ENCODE data around the gene DCAF5.
A peak's percentile ranks its signal among the peaks of the same experiment; 100 is the strongest.
"Not testable (repeated sequence)": the region's sequence is repeated elsewhere in the genome, so short reads cannot be mapped to it uniquely, and the experiment has no call there.

Gene DCAF5

DNA sequence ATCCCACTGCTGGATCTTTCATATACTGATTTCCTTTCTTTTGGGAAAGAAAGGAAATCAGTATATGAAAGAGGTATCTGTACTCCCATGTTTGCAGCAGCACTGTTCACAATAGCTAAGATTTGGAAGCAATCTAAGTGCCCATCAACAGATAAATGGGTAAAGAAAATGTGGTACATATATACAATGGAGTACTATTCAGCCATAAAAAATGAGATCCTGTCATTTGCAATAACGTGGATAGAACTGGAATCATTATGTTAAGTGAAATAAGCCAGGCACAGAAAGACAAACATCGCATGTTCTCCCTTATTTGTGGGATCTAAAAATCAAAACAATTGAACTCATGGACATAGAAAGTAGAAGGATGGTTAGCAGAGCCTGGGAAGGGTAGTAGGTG lies 12.9 kb upstream of the DCAF5 start:
- not testable (repeated sequence) for H3K4me3 ChIP-seq (ENCODE audit: low read length); H3K4me1 ChIP-seq (ENCODE audit: insufficient read depth, low read length)

DNA sequence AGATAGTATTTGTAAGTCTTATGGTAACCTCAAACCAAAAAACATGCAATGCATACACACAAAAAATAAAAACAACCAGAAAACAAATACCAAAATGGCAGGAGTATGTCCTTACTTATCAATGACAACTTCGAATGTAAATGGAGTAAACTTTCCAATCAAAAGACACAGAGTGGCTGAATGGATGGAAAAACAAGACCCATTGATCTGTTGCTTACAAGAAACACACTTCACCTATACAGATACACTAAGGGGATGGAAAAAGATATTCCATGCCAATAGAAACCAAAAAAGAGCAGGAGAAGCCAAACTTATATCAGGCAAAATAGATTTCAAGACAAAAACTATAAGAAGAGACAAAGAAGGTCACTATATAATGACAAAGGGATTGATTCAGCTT lies 8.7 kb upstream of the DCAF5 start:
- H3K4me3 ChIP-seq (ENCODE audit: low read length): no peak overlapping the region
- H3K4me1 ChIP-seq (ENCODE audit: insufficient read depth, low read length): no peaks in the 10 kb centered on the region
- no peak overlapping the region for H3K27ac ChIP-seq (ENCODE audit: low read length)
- H3K9me3 ChIP-seq (ENCODE audit: insufficient read depth, low read depth, low read length): no peaks in the 10 kb centered on the region
- no peaks in the 10 kb centered on the region for H3K36me3 ChIP-seq (ENCODE audit: insufficient read depth, low read depth, low read length)
- H3K9ac ChIP-seq (ENCODE audit: low read depth, low read length): no peak overlapping the region
- H3K27me3 ChIP-seq (ENCODE audit: insufficient read depth, low read length): no peaks in the 10 kb centered on the region

More for the DNA sequence above, 12.9 kb upstream of the DCAF5 start:
- H3K36me3 ChIP-seq (ENCODE audit: insufficient read depth, low read depth, low read length); H3K27me3 ChIP-seq (ENCODE audit: insufficient read depth, low read length); H3K9ac ChIP-seq (ENCODE audit: low read depth, low read length); H3K9me3 ChIP-seq (ENCODE audit: insufficient read depth, low read depth, low read length); H3K27ac ChIP-seq (ENCODE audit: low read length): not testable (repeated sequence)

DNA sequence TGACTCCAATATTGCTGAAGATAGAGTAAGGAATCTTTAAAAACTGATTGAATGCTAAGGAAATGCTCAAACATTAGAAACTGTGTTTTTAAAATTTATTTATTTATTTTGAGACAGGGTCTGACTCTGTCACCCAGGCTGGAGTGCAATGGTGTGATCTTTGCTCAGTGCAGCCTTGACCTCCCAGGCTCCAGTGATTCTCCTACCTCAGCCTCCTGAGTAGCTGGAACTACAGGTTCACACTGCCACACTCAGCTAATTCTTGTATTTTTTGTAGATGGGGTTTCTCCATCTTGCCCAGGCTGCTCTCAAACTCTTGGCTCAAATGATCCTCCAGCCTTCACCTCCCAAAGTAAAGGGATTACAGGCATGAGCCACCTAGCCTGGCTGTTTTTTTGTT lies 3.3 kb upstream of the DCAF5 start:
- Histone ChIP-seq H3K4me1 (ENCODE audit: insufficient read depth, low read length) (peaks cover 11% of the 10 kb centered on the region; the same call in 1 of the 2 replicates), H3K4me3 (ENCODE audit: low read length) (no peak overlapping the region), H3K27me3 (ENCODE audit: insufficient read depth, low read length) (peaks cover 20% of the 10 kb centered on the region), H3K27ac (ENCODE audit: low read length) (no peak overlapping the region), H3K9me3 (ENCODE audit: insufficient read depth, low read depth, low read length) (no peaks in the 10 kb centered on the region), H3K36me3 (ENCODE audit: insufficient read depth, low read depth, low read length) (no peaks in the 10 kb centered on the region), H3K9ac (ENCODE audit: low read depth, low read length) (no peak overlapping the region)

DNA sequence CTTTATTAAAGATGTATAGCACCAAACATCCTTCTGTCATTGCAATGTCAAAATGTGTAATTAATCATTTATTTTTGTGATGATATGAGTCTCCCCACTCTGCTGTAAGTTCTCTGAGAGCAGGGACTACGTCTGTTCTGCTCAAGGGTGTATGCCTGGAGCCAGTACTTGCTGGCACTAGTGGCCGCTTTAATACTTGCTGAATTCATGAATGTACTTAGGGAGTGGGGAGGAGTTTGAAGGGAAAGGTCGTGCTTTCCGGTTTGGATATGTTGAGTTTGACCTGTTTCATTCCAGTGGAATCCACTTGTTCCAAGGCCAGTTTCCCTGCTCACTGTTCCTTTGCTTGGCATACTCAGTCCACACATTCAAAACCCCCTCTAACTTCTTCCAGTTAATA lies 1.9 kb upstream of the DCAF5 start:
- Histone ChIP-seq H3K4me1 (ENCODE audit: insufficient read depth, low read length) (peaks cover 19% of the 10 kb centered on the region; the same call in 1 of the 2 replicates), H3K9ac (ENCODE audit: low read depth, low read length) (no peak overlapping the region), H3K36me3 (ENCODE audit: insufficient read depth, low read depth, low read length) (no peaks in the 10 kb centered on the region), H3K27ac (ENCODE audit: low read length) (no peak overlapping the region), H3K4me3 (ENCODE audit: low read length) (no peak overlapping the region), H3K9me3 (ENCODE audit: insufficient read depth, low read depth, low read length) (no peaks in the 10 kb centered on the region), H3K27me3 (ENCODE audit: insufficient read depth, low read length) (peaks cover 20% of the 10 kb centered on the region)

DNA sequence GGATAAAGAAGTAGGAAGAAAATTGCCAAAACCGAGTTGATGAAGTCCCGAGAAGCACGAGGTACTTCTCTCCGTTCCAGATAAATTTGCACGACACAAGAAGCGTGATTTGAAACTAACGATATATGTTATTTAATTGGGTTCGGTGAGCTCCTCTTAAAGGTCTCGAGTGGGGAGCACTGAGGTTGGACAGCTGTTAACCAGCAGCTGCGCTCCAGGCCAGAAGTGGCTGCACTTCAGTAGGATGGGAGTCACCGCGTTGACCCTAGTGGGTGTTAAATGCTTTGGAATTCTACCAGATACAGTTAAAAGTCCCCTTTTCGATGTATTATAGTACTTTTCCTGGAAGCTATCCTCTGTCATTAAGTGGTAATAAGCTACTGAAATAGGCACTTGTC lies 953 bp upstream of the DCAF5 start:
- H3K4me3 ChIP-seq (ENCODE audit: low read length): peak overlapping the region; percentile 87
- peaks cover 19% of the 10 kb centered on the region; the same call in 1 of the 2 replicates for H3K4me1 ChIP-seq (ENCODE audit: insufficient read depth, low read length)
- no peaks in the 10 kb centered on the region for H3K9me3 ChIP-seq (ENCODE audit: insufficient read depth, low read depth, low read length)
- peak overlapping the region; percentile 73; the same call in 1 of the 2 replicates for H3K9ac ChIP-seq (ENCODE audit: low read depth, low read length)
- no peak overlapping the region for H3K27ac ChIP-seq (ENCODE audit: low read length)
- peaks cover 20% of the 10 kb centered on the region for H3K27me3 ChIP-seq (ENCODE audit: insufficient read depth, low read length)
- H3K36me3 ChIP-seq (ENCODE audit: insufficient read depth, low read depth, low read length): peaks cover 4% of the 10 kb centered on the region; the same call in 1 of the 2 replicates

DNA sequence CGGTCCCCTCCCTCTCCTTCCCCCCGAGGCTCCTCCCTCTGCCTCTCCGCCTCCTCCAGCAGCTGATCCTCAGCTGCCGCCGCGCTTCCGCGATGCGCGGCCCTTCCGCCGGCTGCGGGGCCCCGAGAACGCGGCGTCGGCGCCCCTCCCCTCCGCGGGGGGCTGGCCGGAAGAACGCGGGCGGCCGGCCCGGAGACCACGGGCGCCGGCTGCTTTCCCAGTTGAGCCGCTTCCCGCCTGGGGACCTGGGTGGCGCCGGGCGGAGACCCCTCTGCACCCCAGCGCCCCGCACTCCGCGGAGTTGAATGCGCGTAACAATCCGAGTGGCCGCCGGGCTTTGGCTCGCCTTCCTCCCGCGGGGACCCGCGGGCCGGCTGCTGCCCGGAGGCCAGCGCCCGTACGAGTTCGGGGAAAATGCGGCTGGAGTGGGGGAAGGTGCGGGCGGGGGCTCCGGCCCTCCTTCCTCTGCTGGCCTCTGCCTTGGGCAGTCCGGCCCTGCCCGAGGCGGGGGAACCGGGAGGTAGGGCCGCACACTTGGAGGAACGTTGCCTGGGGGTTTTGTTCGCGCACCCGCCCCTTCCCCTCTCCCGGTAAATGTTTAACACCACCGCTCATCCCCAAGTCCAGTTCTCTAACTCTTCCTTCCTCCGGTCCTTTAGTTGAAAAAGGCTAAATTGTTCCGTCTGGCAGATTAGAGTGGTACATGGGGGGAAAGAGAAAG lies 393 bp upstream of the DCAF5 start:
- H3K36me3 ChIP-seq (ENCODE audit: insufficient read depth, low read depth, low read length): peaks cover 6% of the 10 kb centered on the region; the same call in 1 of the 2 replicates
- peaks cover 19% of the 10 kb centered on the region; the same call in 1 of the 2 replicates for H3K4me1 ChIP-seq (ENCODE audit: insufficient read depth, low read length)
- H3K9me3 ChIP-seq (ENCODE audit: insufficient read depth, low read depth, low read length): no peaks in the 10 kb centered on the region
- no peak overlapping the region for H3K27ac ChIP-seq (ENCODE audit: low read length)
- peak overlapping the region; percentile 73; the same call in 1 of the 2 replicates for H3K9ac ChIP-seq (ENCODE audit: low read depth, low read length)
- H3K27me3 ChIP-seq (ENCODE audit: insufficient read depth, low read length): peaks cover 20% of the 10 kb centered on the region
- peak overlapping the region; percentile 87 for H3K4me3 ChIP-seq (ENCODE audit: low read length)

DNA sequence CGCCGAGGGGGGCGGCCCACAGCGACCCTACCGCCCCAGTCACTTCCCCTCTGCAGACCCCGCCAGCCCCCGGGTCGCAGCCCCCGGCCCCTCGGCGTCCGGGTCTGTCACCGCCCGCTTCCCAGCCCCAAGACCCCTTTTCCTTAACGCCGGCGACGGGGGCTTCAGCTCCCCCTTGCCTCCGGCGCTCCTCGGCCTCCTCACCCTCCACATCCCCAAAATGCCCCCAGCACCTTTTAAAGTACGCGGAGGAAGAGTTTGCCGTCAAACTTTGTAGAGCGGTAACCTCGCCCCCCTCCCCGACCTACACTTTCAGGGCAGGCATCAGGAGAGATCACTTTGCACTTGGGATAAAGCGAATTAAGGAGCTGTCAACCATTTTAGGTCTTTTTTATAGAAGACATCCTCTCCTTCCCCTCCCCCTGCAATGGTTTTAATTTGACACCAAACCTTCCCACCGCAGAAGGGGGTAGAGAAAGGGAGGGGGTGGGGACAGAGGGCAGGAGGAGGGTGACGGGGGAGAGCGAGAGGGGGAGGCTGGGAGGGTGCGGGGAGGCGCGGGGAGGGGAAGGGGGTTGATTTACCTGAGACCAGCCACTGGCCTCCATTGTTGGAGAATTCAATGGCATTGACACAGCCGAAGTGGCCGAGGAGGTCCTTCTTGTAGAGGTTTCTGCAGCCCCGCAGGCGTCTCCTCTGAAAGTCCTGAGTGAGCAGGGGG lies 578 bp downstream of the DCAF5 start:
- no peaks in the 10 kb centered on the region for H3K9me3 ChIP-seq (ENCODE audit: insufficient read depth, low read depth, low read length)
- peaks cover 6% of the 10 kb centered on the region; the same call in 1 of the 2 replicates for H3K36me3 ChIP-seq (ENCODE audit: insufficient read depth, low read depth, low read length)
- H3K4me3 ChIP-seq (ENCODE audit: low read length): peak overlapping the region; percentile 87
- H3K27me3 ChIP-seq (ENCODE audit: insufficient read depth, low read length): peaks cover 20% of the 10 kb centered on the region
- no peak overlapping the region for H3K27ac ChIP-seq (ENCODE audit: low read length)
- peak overlapping the region; percentile 78; the same call in 1 of the 2 replicates for H3K9ac ChIP-seq (ENCODE audit: low read depth, low read length)
- H3K4me1 ChIP-seq (ENCODE audit: insufficient read depth, low read length): peaks cover 19% of the 10 kb centered on the region; the same call in 1 of the 2 replicates

DNA sequence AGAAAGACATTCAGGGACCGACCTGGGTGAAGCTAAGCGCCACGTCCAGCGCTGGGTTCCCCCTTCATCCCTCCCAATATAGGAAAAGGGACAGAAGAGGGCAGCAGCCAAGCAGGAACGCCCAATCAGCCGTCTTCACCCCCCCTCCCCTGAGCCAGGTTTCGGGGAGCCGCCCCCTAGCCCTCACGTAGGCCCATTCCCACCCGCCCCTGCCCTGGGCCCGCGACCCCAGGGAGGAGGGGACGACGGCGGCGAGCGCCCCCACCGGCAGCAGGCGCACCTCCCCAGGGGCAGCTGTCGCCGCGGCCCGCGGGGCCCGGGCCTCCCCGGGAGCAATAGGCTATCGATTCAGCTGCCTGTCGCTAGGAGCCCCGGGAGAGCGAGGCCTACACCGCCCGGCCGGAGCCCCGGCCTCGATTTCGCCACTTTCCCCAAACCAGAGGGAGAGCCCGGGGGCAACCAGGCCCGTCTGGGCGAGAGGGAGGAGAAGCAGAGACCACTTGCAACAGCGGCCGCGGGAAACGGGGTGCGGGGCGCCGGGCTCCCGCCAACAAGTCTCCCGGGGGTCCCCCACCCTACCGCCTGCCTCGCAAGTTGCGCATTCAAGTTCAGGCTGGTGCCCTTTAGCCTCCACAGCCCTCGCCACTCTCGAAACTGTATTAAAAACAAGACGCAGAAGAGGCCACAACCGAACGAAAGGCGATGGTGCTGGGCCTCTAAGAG lies 1.3 kb downstream of the DCAF5 start:
- peak overlapping the region; percentile 87 for H3K4me3 ChIP-seq (ENCODE audit: low read length)
- H3K9ac ChIP-seq (ENCODE audit: low read depth, low read length): peak overlapping the region; percentile 78; the same call in 1 of the 2 replicates
- peaks cover 20% of the 10 kb centered on the region for H3K27me3 ChIP-seq (ENCODE audit: insufficient read depth, low read length)
- H3K9me3 ChIP-seq (ENCODE audit: insufficient read depth, low read depth, low read length): no peaks in the 10 kb centered on the region
- peaks cover 6% of the 10 kb centered on the region; the same call in 1 of the 2 replicates for H3K36me3 ChIP-seq (ENCODE audit: insufficient read depth, low read depth, low read length)
- H3K27ac ChIP-seq (ENCODE audit: low read length): no peak overlapping the region
- H3K4me1 ChIP-seq (ENCODE audit: insufficient read depth, low read length): peaks cover 19% of the 10 kb centered on the region; the same call in 1 of the 2 replicates

DNA sequence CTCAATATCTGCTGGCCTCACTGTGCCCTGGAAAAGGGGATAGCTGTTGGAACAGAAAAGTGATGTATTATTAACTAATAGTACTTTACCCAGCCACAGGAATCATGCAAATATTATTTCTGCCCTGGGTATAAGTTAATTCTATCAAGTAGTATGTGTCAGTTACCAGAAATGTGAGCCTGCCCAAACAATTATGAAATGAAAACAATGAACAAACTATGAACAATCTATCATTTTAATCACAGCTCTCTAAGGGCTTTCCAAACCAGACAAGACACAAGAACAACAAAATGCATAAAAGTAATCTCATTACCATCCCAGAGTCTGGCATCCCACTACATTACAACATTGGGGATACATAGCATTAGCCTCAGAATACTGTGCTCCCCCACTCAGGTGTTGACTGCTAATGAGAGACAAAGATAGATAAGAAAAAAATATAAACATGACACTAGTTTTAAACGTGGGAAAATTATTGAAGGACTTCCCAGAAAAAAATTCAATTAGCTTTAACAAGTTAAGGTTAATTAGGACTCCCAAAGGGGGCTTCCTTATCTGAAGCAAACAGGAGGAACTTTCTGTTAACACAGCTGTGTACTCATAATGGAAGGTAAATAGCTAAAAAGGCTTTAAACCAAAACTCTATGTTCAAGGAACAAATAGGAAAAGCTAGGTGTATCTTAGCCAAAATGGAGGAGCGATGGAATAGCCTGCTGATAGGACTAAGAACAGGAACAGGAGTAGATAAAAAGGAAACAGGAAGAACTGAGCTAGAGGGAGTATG lies 3.3 kb downstream of the DCAF5 start:
- peaks cover 12% of the 10 kb centered on the region for H3K27me3 ChIP-seq (ENCODE audit: insufficient read depth, low read length)
- no peak overlapping the region for H3K4me3 ChIP-seq (ENCODE audit: low read length)
- H3K9ac ChIP-seq (ENCODE audit: low read depth, low read length): no peak overlapping the region
- H3K9me3 ChIP-seq (ENCODE audit: insufficient read depth, low read depth, low read length): no peaks in the 10 kb centered on the region
- H3K27ac ChIP-seq (ENCODE audit: low read length): no peak overlapping the region
- peaks cover 6% of the 10 kb centered on the region; the same call in 1 of the 2 replicates for H3K36me3 ChIP-seq (ENCODE audit: insufficient read depth, low read depth, low read length)
- peaks cover 15% of the 10 kb centered on the region; the same call in 1 of the 2 replicates for H3K4me1 ChIP-seq (ENCODE audit: insufficient read depth, low read length)

DNA sequence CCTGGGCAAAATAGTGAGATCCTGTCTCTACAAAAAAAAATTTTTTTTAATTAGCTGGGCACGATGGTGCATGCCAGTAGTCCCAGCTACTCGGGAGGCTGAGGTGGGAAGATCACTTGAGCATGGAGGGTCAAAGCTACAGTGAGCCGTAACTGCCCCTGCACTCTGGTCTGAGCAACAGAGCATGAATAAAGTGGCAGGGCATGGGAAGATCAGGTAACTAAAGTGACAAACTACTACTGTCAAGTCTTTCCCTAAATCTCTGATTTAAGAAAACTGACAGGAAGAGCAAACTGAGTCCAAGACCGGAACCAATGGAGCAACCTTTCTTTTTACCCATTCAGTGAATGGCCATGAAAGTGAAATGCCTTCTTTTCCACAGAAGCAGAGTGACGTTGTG lies 10.8 kb downstream of the DCAF5 start:
- no peaks in the 10 kb centered on the region for H3K9me3 ChIP-seq (ENCODE audit: insufficient read depth, low read depth, low read length)
- H3K36me3 ChIP-seq (ENCODE audit: insufficient read depth, low read depth, low read length): no peaks in the 10 kb centered on the region
- H3K27ac ChIP-seq (ENCODE audit: low read length): no peak overlapping the region
- no peak overlapping the region for H3K9ac ChIP-seq (ENCODE audit: low read depth, low read length)
- no peaks in the 10 kb centered on the region for H3K27me3 ChIP-seq (ENCODE audit: insufficient read depth, low read length)
- H3K4me3 ChIP-seq (ENCODE audit: low read length): no peak overlapping the region
- H3K4me1 ChIP-seq (ENCODE audit: insufficient read depth, low read length): peaks cover 15% of the 10 kb centered on the region

DNA sequence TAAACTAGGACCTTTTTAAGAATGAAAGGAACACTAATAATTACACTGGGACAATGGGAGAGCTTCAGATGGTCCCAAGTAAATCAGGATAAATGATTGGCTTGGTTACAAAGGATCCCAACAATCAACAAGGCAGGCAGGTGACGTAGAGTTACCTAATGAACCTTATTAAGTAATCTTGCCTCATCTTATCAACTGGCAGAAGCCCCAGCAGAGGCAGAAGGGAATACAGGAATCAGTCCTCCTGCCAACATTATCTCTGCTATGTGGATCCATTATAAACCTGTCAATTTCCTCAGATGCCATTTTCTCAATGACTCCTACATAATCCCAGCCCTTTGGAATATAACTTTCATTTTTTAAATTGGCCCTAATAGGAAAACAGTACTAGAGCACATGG lies 11.4 kb downstream of the DCAF5 start:
- peaks cover 17% of the 10 kb centered on the region for H3K4me1 ChIP-seq (ENCODE audit: insufficient read depth, low read length)
- no peaks in the 10 kb centered on the region for H3K27me3 ChIP-seq (ENCODE audit: insufficient read depth, low read length)
- no peak overlapping the region for H3K27ac ChIP-seq (ENCODE audit: low read length)
- H3K36me3 ChIP-seq (ENCODE audit: insufficient read depth, low read depth, low read length): no peaks in the 10 kb centered on the region
- no peak overlapping the region for H3K9ac ChIP-seq (ENCODE audit: low read depth, low read length)
- H3K4me3 ChIP-seq (ENCODE audit: low read length): no peak overlapping the region
- no peaks in the 10 kb centered on the region for H3K9me3 ChIP-seq (ENCODE audit: insufficient read depth, low read depth, low read length)

All from iPS-20b (cell line).